Heart right ventricle (tissue), 16 donors: ENCODE results near the gene TBC1D22B. TPM values are rescaled to one million over a fixed set of nuclear protein-coding genes. Genes with fewer than 3 reads are reported as not detected.

ENCODE experiments used
- ATAC-seq, 8 donors: fragments of 200-7000 bp; cut with Tn5 transposase; one replicate each; pipeline ENCODE4 v1.9.1; 2020; ENCODE audit warnings: mild to moderate bottlenecking in 8 of 8, moderate library complexity in 8 of 8, moderate number of reproducible peaks in 1 of 8
- DNase-seq, 2 donors: peaks; one replicate each; pipeline ENCODE4 v3.0.0-alpha.2; 2020
- H3K27ac ChIP-seq, 10 donors: fragments of 200-600 bp; sonication (generic) in 2 of 10; one replicate each; pipeline versions ENCODE4 v1.5.0 to v1.8.0; 2020 to 2022; ENCODE audit warnings: mild to moderate bottlenecking in 3 of 10
- H3K27me3 ChIP-seq, 7 donors: fragments of 200-600 bp; one replicate each; pipeline ENCODE4 v1.8.0; 2021 to 2022; ENCODE audit warnings: mild to moderate bottlenecking in 2 of 7
- H3K36me3 ChIP-seq, 9 donors: fragments of 200-600 bp; sonication (generic) in 1 of 9; one replicate each; pipeline versions ENCODE4 v1.5.0 to v1.8.0; 2020 to 2022; ENCODE audit warnings: mild to moderate bottlenecking in 2 of 9
- H3K4me1 ChIP-seq, 9 donors: fragments of 200-600 bp; sonication (generic) in 1 of 9; one replicate each; pipeline versions ENCODE4 v1.5.0 to v1.8.0; 2020 to 2022; ENCODE audit warnings: mild to moderate bottlenecking in 4 of 9
- H3K4me3 ChIP-seq, 10 donors: fragments of 200-600 bp; sonication (generic) in 2 of 10; one replicate each; pipeline versions ENCODE4 v1.5.0 to v1.8.0; 2020 to 2022; ENCODE audit warnings: mild to moderate bottlenecking in 7 of 10, moderate library complexity in 2 of 10
- H3K9me3 ChIP-seq, 11 donors: fragments of 200-600 bp in 10 of 11; sonication (generic) in 2 of 11; one replicate each; pipeline versions ENCODE4 v1.5.0 to v1.8.0; 2013 to 2022; ENCODE audit warnings: mild to moderate bottlenecking in 2 of 11, control low read depth in 1 of 11, moderate library complexity in 1 of 11
- CTCF ChIP-seq, 9 donors: fragments of 200-600 bp; sonication (generic) in 2 of 9; IDR thresholded peaks; one replicate each; pipeline versions ENCODE4 v1.5.0 to v1.8.0; 2021 to 2022; ENCODE audit warnings: antibody characterized with exemption in 9 of 9, mild to moderate bottlenecking in 5 of 9, moderate library complexity in 1 of 9
- WGBS, 2 donors: extraction: QIAGEN DNeasy Blood & Tissue Kit; methylation state at CpG; one replicate each; pipeline ENCODE4 v1.1.7; 2013; ENCODE audit warnings: inconsistent platforms in 1 of 2; 5-methylcytosine and 5-hydroxymethylcytosine counted together
- intact Hi-C, 10 donors: fragments of 100-400 bp; cut with DNase I; formaldehyde crosslinking; loops; one replicate each; pipeline versions ENCODE4 v1.11.1 to v1.14.2; 2022
- polyA plus RNA-seq, 2 donors: library from polyadenylated mRNA; stranded (reverse); fragments of 200-250 nt; gene quantifications; one replicate each; pipeline ENCODE4 v1.2.3, GENCODE V29; 2013
- total RNA-seq, 10 donors: library from RNA; stranded (reverse); fragmentation: NEBNext Ultra II Directional in 3 of 10; extraction: Animal tissue kit (Norgen Biotek cat#: 25700) in 3 of 10; gene quantifications; one replicate each; pipeline versions ENCODE4 v1.2.1 to v1.2.4, GENCODE V29; 2021 to 2023
- donor health status: Arrhythmogenic right ventricular cardiomyopathy.
- donor health status: ischemic (EF 13 %, LVEDD 7.1; RV severe dilation, severe dysfunction).
- donor health status: healthy with polysubstance abuse.
- donor health status: DM: no; HTN: yes; CAD: no.
- donor health status: DM: no; HTN: no; CAD: no.
- donor health status: ischemic (EF 25% LVEDD 6.9; RV normal size, moderate dysfunction).
- donor health status: ischemic (EF 25% LVEDD 5.7; RV mildly dilated, moderate dysfunction).
- donor health status: healthy.
- donor health status: DM: yes; HTN: yes; CAD: no.
- donor health status: Ischemic cardiomyopathy.
- donor health status: ischemic (EF 35%, LVEDD 5.7; RV mildly dilated, moderate dysfunction).
- donor health status: nonischemic (EF 11% LVEDD 7.7; RV severe dilation, severe dysfunction).
- donor health status: DM: yes; HTN: yes; CAD: no.
- donor health status: PGD.
- donor health status: ischemic (EF 29% LVEDD 5.4; RV normal size, mild dysfunction).
- donor health status: nonischemic (EF 23%, LVEDD 6.1; RV moderate dilation, normal function).

TBC1D22B gene
- total and polyA plus RNA-seq, 12 donors, result 5.0 to 8.1 (median 6.3) TPM

GRCh38 chr6:37314487-37315156 lies 57.0 kb downstream of the TBC1D22B start:
- TF ChIP-seq CTCF (IDR thresholded peaks at IDR 0.05), result peak in 7 of 9 donors; percentile 44 to 62 (median 49)
- Histone ChIP-seq H3K27ac (no peak overlapping the region), H3K27me3 (no peaks in the 10 kb centered on the region), H3K9me3 (no peaks in the 10 kb centered on the region), H3K4me1 (peaks cover 0 to 13% (median 0%) of the 10 kb centered on the region in 9 donors), H3K36me3 (peaks cover 0 to 82% (median 57%) of the 10 kb centered on the region in 9 donors), H3K4me3 (no peak overlapping the region)
- intact Hi-C loops, result no loop called here
- ATAC-seq, result peak in 6 of 8 donors; percentile 38 to 70 (median 51)
- WGBS, 2 donors, result 45 to 48% methylated on average over 6 of the region's 6 CpGs
- DNase-seq, result peak in 1 of 2 donors; percentile 23

- DNase-seq (no peak), ATAC-seq (no peak)
- no peak overlapping the region for H3K4me3 ChIP-seq
- H3K36me3 ChIP-seq, result peaks cover 0 to 87% (median 60%) of the 10 kb centered on the region in 9 donors
- no peak for TF ChIP-seq CTCF (IDR thresholded peaks at IDR 0.05)
- peaks cover 0 to 17% (median 0%) of the 10 kb centered on the region in 9 donors for H3K4me1 ChIP-seq
- H3K27ac ChIP-seq, result no peak overlapping the region
- H3K9me3 ChIP-seq, result no peaks in the 10 kb centered on the region
- no peaks in the 10 kb centered on the region for H3K27me3 ChIP-seq
- intact Hi-C loops, result no loop called here
- WGBS, 2 donors, result 89% methylated on average over 7 of the region's 7 CpGs
These were observed 57.6 kb downstream of the TBC1D22B start for GRCh38 chr6:37315157-37315515.

DNA sequence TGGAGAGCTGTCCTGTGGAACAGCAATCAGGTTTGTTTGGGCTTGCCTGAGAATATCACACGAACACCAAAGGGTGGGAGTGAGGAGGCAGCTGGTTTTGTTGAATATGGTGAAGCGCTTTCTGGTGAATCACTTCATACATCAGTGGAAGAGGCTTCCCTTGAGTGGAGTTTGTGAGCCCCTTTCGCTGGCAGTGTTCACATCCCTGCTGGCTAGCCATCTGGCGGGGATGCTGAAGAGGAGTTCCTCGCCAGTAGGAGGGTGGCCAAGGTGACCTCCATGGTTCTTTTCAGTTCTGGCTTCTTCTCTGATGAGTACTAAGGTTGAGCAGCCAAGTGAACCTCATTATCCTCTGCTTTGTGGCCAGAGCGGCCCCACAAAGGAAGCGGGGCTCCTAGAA lies 58.5 kb downstream of the TBC1D22B start:
- no peak overlapping the region for H3K27ac ChIP-seq
- intact Hi-C loops, result no loop called here
- H3K27me3 ChIP-seq, result no peaks in the 10 kb centered on the region
- DNase-seq (no peak), ATAC-seq (no peak)
- no peak for TF ChIP-seq CTCF (IDR thresholded peaks at IDR 0.05)
- H3K36me3 ChIP-seq, result peaks cover 0 to 91% (median 67%) of the 10 kb centered on the region in 9 donors
- H3K9me3 ChIP-seq, result no peaks in the 10 kb centered on the region
- 95% methylated on average over 7 of the region's 7 CpGs for WGBS, 2 donors
- H3K4me3 ChIP-seq, result no peak overlapping the region
- H3K4me1 ChIP-seq, result peaks cover 0 to 24% (median 3%) of the 10 kb centered on the region in 9 donors

- Histone ChIP-seq H3K9me3 (no peaks in the 10 kb centered on the region), H3K36me3 (peaks cover 0 to 100% (median 73%) of the 10 kb centered on the region in 9 donors), H3K4me3 (no peak overlapping the region), H3K27me3 (no peaks in the 10 kb centered on the region), H3K4me1 (peaks cover 0 to 32% (median 10%) of the 10 kb centered on the region in 9 donors), H3K27ac (no peak overlapping the region)
- ATAC-seq (no peak), DNase-seq (no peak)
- WGBS, 2 donors, result 90 to 93% methylated on average over 5 of the region's 5 CpGs
- no peak for TF ChIP-seq CTCF (IDR thresholded peaks at IDR 0.05)
- intact Hi-C loops, result no loop called here
These were observed 59.9 kb downstream of the TBC1D22B start for GRCh38 chr6:37317312-37318038.
